Measurements from ENCODE around the gene RSPRY1. TPM values are rescaled to one million over a fixed set of nuclear protein-coding genes. Genes with fewer than 3 reads are reported as not detected.

RSPRY1 gene
- total and polyA plus RNA-seq, 2 of the 8 experiments (the other 6 are each of a cell fraction or from before 2014, with no cell fraction given), result 11.5 to 32.5 TPM

DNA sequence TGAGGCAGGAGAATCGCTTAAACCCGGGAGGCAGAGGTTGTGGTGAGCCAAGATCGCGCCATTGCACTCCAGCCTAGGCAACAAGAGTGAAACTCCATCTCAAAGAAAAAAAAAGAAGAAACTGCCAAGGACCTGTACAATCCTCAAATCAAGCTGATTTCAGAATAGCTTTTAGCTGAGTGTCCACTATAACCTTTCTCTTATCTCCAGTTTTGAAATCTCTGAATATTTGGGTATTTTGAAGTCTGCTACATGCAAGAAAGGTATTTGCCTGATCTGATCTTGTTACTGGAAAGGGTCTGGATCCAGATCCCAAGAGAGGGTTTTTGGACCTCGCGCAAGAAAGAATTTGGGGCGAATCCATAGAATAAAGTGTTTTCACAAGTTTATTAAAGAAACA, 39.8 kb downstream of the RSPRY1 start (continued):
- TF ChIP-seq, protein P1, sequence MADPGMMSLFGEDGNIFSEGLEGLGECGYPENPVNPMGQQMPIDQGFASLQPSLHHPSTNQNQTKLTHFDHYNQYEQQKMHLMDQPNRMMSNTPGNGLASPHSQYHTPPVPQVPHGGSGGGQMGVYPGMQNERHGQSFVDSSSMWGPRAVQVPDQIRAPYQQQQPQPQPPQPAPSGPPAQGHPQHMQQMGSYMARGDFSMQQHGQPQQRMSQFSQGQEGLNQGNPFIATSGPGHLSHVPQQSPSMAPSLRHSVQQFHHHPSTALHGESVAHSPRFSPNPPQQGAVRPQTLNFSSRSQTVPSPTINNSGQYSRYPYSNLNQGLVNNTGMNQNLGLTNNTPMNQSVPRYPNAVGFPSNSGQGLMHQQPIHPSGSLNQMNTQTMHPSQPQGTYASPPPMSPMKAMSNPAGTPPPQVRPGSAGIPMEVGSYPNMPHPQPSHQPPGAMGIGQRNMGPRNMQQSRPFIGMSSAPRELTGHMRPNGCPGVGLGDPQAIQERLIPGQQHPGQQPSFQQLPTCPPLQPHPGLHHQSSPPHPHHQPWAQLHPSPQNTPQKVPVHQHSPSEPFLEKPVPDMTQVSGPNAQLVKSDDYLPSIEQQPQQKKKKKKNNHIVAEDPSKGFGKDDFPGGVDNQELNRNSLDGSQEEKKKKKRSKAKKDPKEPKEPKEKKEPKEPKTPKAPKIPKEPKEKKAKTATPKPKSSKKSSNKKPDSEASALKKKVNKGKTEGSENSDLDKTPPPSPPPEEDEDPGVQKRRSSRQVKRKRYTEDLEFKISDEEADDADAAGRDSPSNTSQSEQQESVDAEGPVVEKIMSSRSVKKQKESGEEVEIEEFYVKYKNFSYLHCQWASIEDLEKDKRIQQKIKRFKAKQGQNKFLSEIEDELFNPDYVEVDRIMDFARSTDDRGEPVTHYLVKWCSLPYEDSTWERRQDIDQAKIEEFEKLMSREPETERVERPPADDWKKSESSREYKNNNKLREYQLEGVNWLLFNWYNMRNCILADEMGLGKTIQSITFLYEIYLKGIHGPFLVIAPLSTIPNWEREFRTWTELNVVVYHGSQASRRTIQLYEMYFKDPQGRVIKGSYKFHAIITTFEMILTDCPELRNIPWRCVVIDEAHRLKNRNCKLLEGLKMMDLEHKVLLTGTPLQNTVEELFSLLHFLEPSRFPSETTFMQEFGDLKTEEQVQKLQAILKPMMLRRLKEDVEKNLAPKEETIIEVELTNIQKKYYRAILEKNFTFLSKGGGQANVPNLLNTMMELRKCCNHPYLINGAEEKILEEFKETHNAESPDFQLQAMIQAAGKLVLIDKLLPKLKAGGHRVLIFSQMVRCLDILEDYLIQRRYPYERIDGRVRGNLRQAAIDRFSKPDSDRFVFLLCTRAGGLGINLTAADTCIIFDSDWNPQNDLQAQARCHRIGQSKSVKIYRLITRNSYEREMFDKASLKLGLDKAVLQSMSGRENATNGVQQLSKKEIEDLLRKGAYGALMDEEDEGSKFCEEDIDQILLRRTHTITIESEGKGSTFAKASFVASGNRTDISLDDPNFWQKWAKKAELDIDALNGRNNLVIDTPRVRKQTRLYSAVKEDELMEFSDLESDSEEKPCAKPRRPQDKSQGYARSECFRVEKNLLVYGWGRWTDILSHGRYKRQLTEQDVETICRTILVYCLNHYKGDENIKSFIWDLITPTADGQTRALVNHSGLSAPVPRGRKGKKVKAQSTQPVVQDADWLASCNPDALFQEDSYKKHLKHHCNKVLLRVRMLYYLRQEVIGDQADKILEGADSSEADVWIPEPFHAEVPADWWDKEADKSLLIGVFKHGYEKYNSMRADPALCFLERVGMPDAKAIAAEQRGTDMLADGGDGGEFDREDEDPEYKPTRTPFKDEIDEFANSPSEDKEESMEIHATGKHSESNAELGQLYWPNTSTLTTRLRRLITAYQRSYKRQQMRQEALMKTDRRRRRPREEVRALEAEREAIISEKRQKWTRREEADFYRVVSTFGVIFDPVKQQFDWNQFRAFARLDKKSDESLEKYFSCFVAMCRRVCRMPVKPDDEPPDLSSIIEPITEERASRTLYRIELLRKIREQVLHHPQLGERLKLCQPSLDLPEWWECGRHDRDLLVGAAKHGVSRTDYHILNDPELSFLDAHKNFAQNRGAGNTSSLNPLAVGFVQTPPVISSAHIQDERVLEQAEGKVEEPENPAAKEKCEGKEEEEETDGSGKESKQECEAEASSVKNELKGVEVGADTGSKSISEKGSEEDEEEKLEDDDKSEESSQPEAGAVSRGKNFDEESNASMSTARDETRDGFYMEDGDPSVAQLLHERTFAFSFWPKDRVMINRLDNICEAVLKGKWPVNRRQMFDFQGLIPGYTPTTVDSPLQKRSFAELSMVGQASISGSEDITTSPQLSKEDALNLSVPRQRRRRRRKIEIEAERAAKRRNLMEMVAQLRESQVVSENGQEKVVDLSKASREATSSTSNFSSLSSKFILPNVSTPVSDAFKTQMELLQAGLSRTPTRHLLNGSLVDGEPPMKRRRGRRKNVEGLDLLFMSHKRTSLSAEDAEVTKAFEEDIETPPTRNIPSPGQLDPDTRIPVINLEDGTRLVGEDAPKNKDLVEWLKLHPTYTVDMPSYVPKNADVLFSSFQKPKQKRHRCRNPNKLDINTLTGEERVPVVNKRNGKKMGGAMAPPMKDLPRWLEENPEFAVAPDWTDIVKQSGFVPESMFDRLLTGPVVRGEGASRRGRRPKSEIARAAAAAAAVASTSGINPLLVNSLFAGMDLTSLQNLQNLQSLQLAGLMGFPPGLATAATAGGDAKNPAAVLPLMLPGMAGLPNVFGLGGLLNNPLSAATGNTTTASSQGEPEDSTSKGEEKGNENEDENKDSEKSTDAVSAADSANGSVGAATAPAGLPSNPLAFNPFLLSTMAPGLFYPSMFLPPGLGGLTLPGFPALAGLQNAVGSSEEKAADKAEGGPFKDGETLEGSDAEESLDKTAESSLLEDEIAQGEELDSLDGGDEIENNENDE (IDR thresholded peaks at IDR 0.05; ENCODE audit: insufficient replicate concordance, low read length), result no peak
- no peak for TF ChIP-seq TAF7 (optimal IDR thresholded peaks at IDR 0.05; ENCODE audit: borderline replicate concordance, low read depth, low read length)
- TF ChIP-seq SP4 (IDR thresholded peaks at IDR 0.05; ENCODE audit: low read length), result no peak
- no peak for TF ChIP-seq SUZ12 (IDR thresholded peaks at IDR 0.05; ENCODE audit: low read length)
- TF ChIP-seq KDM1A (IDR thresholded peaks at IDR 0.05; ENCODE audit: borderline replicate concordance, low read length), result no peak
- TF ChIP-seq ASH2L (IDR thresholded peaks at IDR 0.05; ENCODE audit: low read length), result no peak
- no peak for TF ChIP-seq EP300 (IDR thresholded peaks at IDR 0.05; ENCODE audit: borderline replicate concordance in 1 of 2, low read depth in 2 of 2, low read length in 2 of 2)
- TF ChIP-seq SP2 (IDR thresholded peaks at IDR 0.05; ENCODE audit: low read length), result no peak
- TF ChIP-seq POLR2A (IDR thresholded peaks at IDR 0.05; ENCODE audit: control extremely low read depth in 1 of 2, low read depth in 2 of 2, low read length in 2 of 2), result no peak
- no peak for TF ChIP-seq KDM5A (IDR thresholded peaks at IDR 0.05; ENCODE audit: low read length)
- no peak for TF ChIP-seq HDAC2 (IDR thresholded peaks at IDR 0.05; ENCODE audit: borderline replicate concordance in 1 of 2, low read depth in 2 of 2, low read length in 2 of 2)
- TF ChIP-seq BRCA1 (IDR thresholded peaks at IDR 0.05; ENCODE audit: low read depth, low read length), result no peak

Measured in H1 (cell line).